ENCODE results near the gene PRUNE2. TPM values are rescaled to one million over a fixed set of nuclear protein-coding genes. Genes with fewer than 3 reads are reported as not detected.
"Not testable (repeated sequence)": the region's sequence is repeated elsewhere in the genome, so short reads cannot be mapped to it uniquely, and the experiment has no call there.

PRUNE2 gene
- total and polyA plus RNA-seq, 2 experiments from 2014 or later = 0.46 to 4.1 TPM

- H3K79me2 ChIP-seq = no peaks in the 10 kb centered on the region
- no peak overlapping the region for H3K27ac ChIP-seq
- no peak overlapping the region for H3K4me3 ChIP-seq
- WGBS (ENCODE audit: low lambda C conversion rate, missing lambda C conversion rate) = 55% methylated on average over 13 of the region's 13 CpGs
- H3K4me2 ChIP-seq = no peak overlapping the region
- no peaks in the 10 kb centered on the region for H3K36me3 ChIP-seq (replicated peaks; ENCODE audit: insufficient read depth, low read depth)
- H3K27me3 ChIP-seq = peaks cover 6% of the 10 kb centered on the region
- TF ChIP-seq EZH2phosphoT487 (IDR thresholded peaks at IDR 0.05; ENCODE audit: low read depth, severe bottlenecking, unreplicated experiment) (no peak), CTCF (IDR thresholded peaks at IDR 0.05; ENCODE audit: poor library complexity) (no peak), EZH2 (IDR thresholded peaks at IDR 0.05; ENCODE audit: borderline replicate concordance) (no peak)
- DNase-seq (ENCODE audit: low spot score) = no peak
- no peaks in the 10 kb centered on the region for H3K9me2 ChIP-seq (replicated peaks; ENCODE audit: insufficient read depth)
- H2AFZ ChIP-seq = no peak overlapping the region
- no peaks in the 10 kb centered on the region for H3K4me1 ChIP-seq (ENCODE audit: insufficient read depth)
- no peaks in the 10 kb centered on the region for H4K20me1 ChIP-seq (ENCODE audit: insufficient read depth, poor library complexity, severe bottlenecking)
- no peaks in the 10 kb centered on the region for H3K9me3 ChIP-seq (ENCODE audit: low read depth)
Observed at GRCh38 chr9:76868897-76869296, 37.0 kb downstream of the PRUNE2 start.

GRCh38 chr9:76866689-76867088 is 39.2 kb downstream of the PRUNE2 start:
- H4K20me1 ChIP-seq (ENCODE audit: insufficient read depth, poor library complexity, severe bottlenecking) = no peaks in the 10 kb centered on the region
- H3K79me2 ChIP-seq = no peaks in the 10 kb centered on the region
- H3K4me1 ChIP-seq (ENCODE audit: insufficient read depth) = no peaks in the 10 kb centered on the region
- no peak overlapping the region for H3K4me3 ChIP-seq
- H3K4me2 ChIP-seq = peak overlapping the region; percentile 12
- 91% methylated on average over 2 of the region's 7 CpGs for WGBS (ENCODE audit: low lambda C conversion rate, missing lambda C conversion rate)
- DNase-seq (ENCODE audit: low spot score) = peak; percentile 38
- no peak overlapping the region for H2AFZ ChIP-seq
- TF ChIP-seq CTCF (IDR thresholded peaks at IDR 0.05; ENCODE audit: poor library complexity) (no peak), EZH2phosphoT487 (IDR thresholded peaks at IDR 0.05; ENCODE audit: low read depth, severe bottlenecking, unreplicated experiment) (no peak), EZH2 (IDR thresholded peaks at IDR 0.05; ENCODE audit: borderline replicate concordance) (no peak)
- H3K36me3 ChIP-seq (replicated peaks; ENCODE audit: insufficient read depth, low read depth) = no peaks in the 10 kb centered on the region
- no peaks in the 10 kb centered on the region for H3K27me3 ChIP-seq
- no peaks in the 10 kb centered on the region for H3K9me2 ChIP-seq (replicated peaks; ENCODE audit: insufficient read depth)
- no peaks in the 10 kb centered on the region for H3K9me3 ChIP-seq (ENCODE audit: low read depth)
- H3K27ac ChIP-seq = no peak overlapping the region

- no peaks in the 10 kb centered on the region for H3K4me1 ChIP-seq (ENCODE audit: insufficient read depth)
- no peak overlapping the region for H3K27ac ChIP-seq
- TF ChIP-seq EZH2 (IDR thresholded peaks at IDR 0.05; ENCODE audit: borderline replicate concordance) (no peak), EZH2phosphoT487 (IDR thresholded peaks at IDR 0.05; ENCODE audit: low read depth, severe bottlenecking, unreplicated experiment) (no peak), CTCF (IDR thresholded peaks at IDR 0.05; ENCODE audit: poor library complexity) (no peak)
- H3K4me3 ChIP-seq = no peak overlapping the region
- DNase-seq (ENCODE audit: low spot score) = no peak
- H3K9me3 ChIP-seq (ENCODE audit: low read depth) = no peaks in the 10 kb centered on the region
- H3K9me2 ChIP-seq (replicated peaks; ENCODE audit: insufficient read depth) = no peaks in the 10 kb centered on the region
- no peak overlapping the region for H3K4me2 ChIP-seq
- no peaks in the 10 kb centered on the region for H3K79me2 ChIP-seq
- 78% methylated on average over 3 of the region's 3 CpGs for WGBS (ENCODE audit: low lambda C conversion rate, missing lambda C conversion rate)
- no peaks in the 10 kb centered on the region for H3K36me3 ChIP-seq (replicated peaks; ENCODE audit: insufficient read depth, low read depth)
- no peaks in the 10 kb centered on the region for H3K27me3 ChIP-seq
- no peaks in the 10 kb centered on the region for H4K20me1 ChIP-seq (ENCODE audit: insufficient read depth, poor library complexity, severe bottlenecking)
- no peak overlapping the region for H2AFZ ChIP-seq
Observed at GRCh38 chr9:76863832-76864231, 42.1 kb downstream of the PRUNE2 start.

GRCh38 chr9:76859860-76860259 is 46.1 kb downstream of the PRUNE2 start:
- no peak for DNase-seq (ENCODE audit: low spot score)
- no peaks in the 10 kb centered on the region for H3K79me2 ChIP-seq
- H2AFZ ChIP-seq = no peak overlapping the region
- no peak overlapping the region for H3K4me2 ChIP-seq
- WGBS (ENCODE audit: low lambda C conversion rate, missing lambda C conversion rate) = 79% methylated on average over 4 of the region's 4 CpGs
- no peaks in the 10 kb centered on the region for H3K27me3 ChIP-seq
- no peaks in the 10 kb centered on the region for H4K20me1 ChIP-seq (ENCODE audit: insufficient read depth, poor library complexity, severe bottlenecking)
- H3K9me3 ChIP-seq (ENCODE audit: low read depth) = no peaks in the 10 kb centered on the region
- no peak overlapping the region for H3K27ac ChIP-seq
- H3K36me3 ChIP-seq (replicated peaks; ENCODE audit: insufficient read depth, low read depth) = no peaks in the 10 kb centered on the region
- no peaks in the 10 kb centered on the region for H3K4me1 ChIP-seq (ENCODE audit: insufficient read depth)
- TF ChIP-seq EZH2phosphoT487 (IDR thresholded peaks at IDR 0.05; ENCODE audit: low read depth, severe bottlenecking, unreplicated experiment) (no peak), CTCF (IDR thresholded peaks at IDR 0.05; ENCODE audit: poor library complexity) (no peak), EZH2 (IDR thresholded peaks at IDR 0.05; ENCODE audit: borderline replicate concordance) (no peak)
- H3K4me3 ChIP-seq = no peak overlapping the region
- no peaks in the 10 kb centered on the region for H3K9me2 ChIP-seq (replicated peaks; ENCODE audit: insufficient read depth)

GRCh38 chr9:76858248-76858647 is 47.7 kb downstream of the PRUNE2 start:
- H3K27ac ChIP-seq; H3K9me3 ChIP-seq (ENCODE audit: low read depth); H3K79me2 ChIP-seq; H4K20me1 ChIP-seq (ENCODE audit: insufficient read depth, poor library complexity, severe bottlenecking); H3K27me3 ChIP-seq; H3K9me2 ChIP-seq (replicated peaks; ENCODE audit: insufficient read depth); DNase-seq (ENCODE audit: low spot score); H3K4me3 ChIP-seq; H2AFZ ChIP-seq; H3K4me2 ChIP-seq; H3K4me1 ChIP-seq (ENCODE audit: insufficient read depth); H3K36me3 ChIP-seq (replicated peaks; ENCODE audit: insufficient read depth, low read depth): not testable (repeated sequence)
- WGBS (ENCODE audit: low lambda C conversion rate, missing lambda C conversion rate) = 79% methylated on average over 2 of the region's 2 CpGs

Measured in hepatocyte (in vitro differentiated cells).